Stimulated activated CD8-positive, alpha-beta memory T cell treated with anti-CD3 and anti-CD28 coated beads, Interleukin-12 subunit alpha, Interleukin-12 subunit beta, amount 100 ng/mL, for 4 hours (primary cell): Measurements from ENCODE around the gene DYNLT4.
"Not testable (repeated sequence)": the region's sequence is repeated elsewhere in the genome, so short reads cannot be mapped to it uniquely, and the experiment has no call there.

Experiments
- DNase-seq: peaks from one replicate; pipeline ENCODE4 v3.0.0-alpha.2; 2020; ENCODE audit warnings: low read depth

Gene DYNLT4

DNA sequence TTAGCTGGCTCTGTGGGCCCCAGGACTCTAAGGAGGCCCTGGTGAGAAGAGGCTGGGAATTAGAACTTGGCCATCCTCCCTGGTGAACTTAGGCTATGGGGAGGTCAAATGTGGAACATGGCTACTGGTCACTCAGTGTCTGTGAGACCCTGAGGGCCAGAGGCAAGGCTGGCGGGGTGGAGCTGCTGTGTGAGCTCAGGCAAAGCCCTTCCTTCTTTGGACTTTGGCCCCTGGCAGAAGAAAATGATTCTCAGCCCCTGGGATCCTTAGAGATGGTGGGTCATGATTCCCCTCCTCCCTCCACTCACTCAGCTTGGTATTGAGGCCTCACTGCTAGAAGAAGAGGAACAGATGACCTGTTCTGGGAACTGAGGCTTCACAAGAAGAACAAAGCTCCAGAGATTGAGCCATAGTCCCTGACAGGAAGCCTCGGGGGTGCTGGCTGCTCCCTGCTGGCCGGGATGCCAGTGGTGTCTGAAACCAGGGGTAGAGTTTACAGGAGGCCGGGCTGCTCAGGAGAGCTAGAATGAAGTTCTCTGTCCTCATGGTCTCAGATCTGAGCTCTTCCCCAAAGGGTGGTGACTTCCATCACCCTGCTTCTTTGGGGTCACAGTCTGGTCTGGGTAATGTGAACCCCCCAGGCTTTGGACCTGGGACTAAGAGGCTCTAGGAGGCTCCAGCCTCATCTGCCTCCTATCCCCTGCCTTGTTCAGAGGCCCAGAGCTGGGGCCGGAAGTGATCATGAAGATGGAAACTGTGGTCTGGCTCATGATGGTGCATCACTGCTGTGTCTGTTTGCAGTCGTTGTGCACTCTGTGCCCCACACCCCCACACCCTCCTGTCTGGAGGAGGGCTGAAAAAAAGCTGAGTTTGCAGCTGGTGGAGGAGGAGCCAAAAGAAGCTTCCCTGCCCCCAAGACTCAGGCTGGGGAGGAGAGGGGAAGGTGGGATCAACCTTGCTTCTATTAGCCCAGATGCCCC, 2.1 kb upstream of the DYNLT4 start:
- peak; percentile 73 for DNase-seq

DNA sequence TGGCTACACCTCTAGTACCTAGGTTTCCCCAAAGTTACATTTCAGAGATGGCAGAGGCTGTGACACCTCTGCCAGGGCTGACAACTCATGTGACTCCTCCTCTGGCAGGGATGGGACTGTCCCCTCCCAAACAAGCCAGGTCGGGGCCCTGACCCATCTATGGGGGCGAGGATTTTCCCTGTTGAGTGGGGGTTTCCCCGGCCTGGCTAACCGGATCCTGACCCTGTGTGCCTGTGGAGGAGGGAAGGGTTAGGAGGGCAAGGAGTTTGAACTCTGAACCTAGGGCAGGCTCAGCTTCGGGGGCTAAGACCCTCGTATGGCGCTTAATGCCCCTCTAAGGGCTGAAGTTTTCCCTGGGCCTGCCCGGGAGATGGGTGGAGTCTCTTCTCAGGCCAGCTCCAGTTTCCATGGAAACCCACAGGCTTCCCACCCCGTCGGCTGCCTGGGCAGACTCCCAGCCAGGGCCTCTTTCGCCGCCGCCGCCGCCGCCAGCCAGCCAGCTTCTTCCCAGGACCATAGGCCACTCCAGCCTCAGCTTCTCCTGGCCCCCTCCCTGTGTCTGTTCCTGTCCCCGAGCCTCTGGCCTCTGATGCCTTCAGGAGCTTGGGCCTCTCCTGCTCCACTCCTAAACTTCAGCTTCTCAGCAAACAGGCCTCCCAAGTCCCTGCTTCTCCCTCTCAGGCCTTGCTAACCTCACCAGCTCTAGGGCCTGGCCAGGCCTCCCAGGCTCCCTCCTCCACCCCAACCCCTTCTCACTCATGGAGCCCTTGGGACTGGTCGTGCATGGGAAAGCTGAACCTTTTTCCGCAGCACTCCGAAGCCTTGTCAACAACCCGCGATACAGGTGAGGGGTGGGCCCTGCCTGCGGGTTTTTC, 1.1 kb upstream of the DYNLT4 start, which contains the start of gene BTBD19:
Gene BTBD19, plus strand, starts transcription at position 461 of the 875 bp plus-strand sequence. Its CDS starts 298 bp downstream, at position 759.
- peak; percentile 61 for DNase-seq

DNA sequence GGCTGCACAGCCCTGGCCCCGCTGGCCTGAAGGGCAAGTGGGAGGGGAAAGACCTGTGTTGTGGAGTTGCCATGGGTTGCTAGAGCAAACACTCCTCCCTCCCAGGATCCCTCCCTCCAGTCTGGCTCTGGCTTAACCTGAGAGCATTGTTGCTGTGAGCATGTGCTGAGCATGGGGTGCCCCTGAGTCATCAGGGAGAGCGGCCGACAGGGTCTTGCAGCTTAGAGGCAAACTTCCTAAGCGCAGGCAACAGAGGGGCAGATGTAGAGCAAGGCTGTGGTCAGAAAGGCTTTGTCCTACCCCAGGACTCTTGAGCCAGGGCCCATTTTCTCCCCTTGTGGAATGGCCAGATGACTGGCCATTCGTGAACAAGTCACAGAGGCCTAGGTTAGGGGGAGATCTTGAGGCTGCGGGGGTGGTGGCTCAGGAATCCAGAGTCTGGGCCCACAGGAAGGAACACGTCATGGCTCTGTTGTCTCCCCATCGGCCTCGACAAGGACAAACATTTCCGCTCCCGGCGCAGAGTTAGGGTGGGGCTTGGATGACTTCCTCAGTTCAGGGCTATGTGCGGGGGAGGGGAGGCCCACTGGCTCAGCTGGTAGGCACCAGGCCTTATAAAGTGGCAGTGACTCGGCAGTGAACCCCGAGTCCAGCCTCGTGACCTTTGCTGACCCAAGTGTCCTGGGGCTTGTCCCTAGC, 362 bp upstream of the DYNLT4 start:
- DNase-seq = peak; percentile 76

DNA sequence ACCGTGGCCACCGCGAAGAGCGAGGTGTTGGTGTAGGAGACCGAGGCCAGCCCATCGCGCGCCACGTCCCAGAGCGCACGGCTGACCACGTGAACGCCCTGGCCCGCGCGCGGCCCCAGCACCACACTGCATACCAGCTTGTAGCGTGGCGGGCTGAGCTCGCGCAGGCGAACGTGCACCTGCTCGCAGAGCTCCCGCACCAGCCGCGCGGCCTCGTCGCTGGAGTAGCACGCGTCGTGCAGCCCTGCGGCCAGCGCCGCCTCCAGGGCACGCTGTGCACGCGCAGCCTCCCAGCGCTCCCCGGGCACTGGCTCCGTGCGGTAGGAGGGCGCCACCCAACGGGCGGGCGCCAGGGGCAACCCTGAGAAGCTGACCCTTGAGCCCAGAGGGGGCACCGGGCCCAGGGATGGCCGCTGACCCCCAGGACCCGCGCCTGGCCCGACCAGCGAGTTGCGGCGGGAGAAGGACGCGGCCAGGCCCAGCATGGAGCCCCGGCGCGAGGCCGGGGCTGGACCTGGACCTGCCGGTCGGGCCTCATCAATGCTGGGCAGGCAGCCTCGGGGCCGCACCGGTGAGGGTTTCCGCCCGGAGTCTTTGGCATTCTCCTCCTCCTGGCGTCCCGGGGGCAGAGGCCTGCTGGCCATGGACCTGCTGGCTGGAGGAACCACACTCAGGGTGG, 987 bp downstream of the DYNLT4 start:
- no peak for DNase-seq

DNA sequence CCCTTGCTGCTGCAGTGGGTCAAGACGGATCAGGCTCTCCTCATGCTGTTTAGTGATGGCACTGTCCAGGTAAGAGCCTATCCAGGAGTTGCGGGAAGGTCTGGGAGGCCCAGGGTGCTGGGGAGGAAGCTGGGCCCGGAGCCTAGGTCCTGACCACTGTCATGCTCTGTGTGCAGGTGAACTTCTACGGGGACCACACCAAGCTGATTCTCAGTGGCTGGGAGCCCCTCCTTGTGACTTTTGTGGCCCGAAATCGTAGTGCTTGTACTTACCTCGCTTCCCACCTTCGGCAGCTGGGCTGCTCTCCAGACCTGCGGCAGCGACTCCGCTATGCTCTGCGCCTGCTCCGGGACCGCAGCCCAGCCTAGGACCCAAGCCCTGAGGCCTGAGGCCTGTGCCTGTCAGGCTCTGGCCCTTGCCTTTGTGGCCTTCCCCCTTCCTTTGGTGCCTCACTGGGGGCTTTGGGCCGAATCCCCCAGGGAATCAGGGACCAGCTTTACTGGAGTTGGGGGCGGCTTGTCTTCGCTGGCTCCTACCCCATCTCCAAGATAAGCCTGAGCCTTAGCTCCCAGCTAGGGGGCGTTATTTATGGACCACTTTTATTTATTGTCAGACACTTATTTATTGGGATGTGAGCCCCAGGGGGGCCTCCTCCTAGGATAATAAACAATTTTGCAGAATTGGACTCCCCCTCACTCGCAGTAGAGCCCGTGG, 1.7 kb downstream of the DYNLT4 start:
- no peak for DNase-seq

DNA sequence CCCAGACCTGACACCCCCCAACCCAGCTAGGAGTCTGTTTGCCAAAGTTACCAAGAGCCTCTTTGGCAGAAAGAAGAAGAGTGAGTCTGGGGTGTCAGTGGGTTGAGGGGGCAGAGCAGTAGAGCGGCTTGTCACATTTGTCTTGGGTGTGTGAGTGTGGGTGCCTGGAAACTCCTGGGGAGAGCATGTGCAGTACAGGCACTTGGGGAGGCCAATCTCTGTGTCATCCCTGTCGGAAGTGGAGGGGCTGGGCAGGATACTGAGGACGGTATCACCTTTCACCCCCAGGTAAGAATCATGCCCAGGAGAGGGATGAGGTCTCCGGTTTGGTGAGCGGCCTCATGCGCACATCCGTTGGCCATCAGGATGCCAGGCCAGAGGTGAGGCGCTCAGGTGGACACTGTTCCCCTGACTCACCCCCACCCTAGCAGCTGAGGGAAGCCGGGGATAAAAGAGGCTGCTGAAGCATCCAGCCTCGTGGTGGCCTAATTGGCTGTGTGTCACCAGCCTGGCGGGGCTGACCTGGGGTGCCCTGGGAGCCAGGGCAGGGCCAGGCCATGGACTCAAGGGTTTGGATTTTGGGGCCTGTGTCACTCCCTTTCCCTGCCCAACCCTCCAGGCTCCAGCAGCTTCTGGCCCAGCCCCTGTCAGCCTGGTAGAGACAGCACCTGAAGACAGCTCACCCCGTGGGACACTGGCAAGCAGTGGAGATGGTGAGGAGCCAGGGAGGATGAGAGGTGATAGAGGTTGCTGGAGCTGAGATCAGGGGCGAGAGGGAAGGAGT, 3.6 kb downstream of the DYNLT4 start:
- DNase-seq = no peak

DNA sequence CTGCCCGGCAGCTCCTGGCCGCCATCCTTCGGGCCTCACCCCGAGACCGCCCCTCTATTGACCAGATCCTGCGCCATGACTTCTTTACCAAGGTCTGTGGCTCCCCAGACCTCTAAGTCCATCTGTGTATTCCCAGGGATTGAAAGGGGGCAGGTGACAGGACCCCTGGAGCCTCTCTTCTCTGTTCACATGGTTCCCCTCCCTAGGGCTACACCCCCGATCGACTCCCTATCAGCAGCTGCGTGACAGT, 4.2 kb downstream of the DYNLT4 start:
- DNase-seq = no peak

DNA sequence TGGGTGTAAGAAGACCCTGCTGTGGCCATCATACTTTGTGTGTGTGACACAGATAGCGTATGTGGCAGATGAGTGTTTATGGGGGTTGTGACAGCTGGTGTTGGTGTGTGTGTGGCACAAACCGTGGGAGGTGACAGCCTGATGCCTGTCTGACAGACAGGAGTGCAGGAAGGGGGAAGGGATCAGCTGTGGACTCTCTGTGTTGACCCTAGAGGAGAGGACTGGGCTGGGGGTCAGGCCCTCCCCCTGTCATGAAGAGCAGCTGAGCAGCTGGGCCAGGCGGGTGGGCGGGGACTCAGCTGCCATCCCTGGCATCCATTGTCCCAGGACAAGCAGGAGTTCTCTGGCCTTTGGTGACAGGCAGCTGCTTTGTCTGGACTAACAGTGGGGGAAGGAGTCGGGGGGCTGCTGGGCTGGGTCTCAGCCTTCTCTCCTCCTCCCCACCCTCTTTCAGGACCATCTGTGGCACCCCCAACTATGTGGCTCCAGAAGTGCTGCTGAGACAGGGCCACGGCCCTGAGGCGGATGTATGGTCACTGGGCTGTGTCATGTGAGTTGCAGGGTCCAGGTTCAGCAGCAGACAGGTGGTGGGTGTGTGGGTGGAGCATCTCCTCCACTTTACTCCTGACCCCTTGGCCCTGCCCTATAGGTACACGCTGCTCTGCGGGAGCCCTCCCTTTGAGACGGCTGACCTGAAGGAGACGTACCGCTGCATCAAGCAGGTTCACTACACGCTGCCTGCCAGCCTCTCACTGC, 4.7 kb downstream of the DYNLT4 start:
- no peak for DNase-seq

DNA sequence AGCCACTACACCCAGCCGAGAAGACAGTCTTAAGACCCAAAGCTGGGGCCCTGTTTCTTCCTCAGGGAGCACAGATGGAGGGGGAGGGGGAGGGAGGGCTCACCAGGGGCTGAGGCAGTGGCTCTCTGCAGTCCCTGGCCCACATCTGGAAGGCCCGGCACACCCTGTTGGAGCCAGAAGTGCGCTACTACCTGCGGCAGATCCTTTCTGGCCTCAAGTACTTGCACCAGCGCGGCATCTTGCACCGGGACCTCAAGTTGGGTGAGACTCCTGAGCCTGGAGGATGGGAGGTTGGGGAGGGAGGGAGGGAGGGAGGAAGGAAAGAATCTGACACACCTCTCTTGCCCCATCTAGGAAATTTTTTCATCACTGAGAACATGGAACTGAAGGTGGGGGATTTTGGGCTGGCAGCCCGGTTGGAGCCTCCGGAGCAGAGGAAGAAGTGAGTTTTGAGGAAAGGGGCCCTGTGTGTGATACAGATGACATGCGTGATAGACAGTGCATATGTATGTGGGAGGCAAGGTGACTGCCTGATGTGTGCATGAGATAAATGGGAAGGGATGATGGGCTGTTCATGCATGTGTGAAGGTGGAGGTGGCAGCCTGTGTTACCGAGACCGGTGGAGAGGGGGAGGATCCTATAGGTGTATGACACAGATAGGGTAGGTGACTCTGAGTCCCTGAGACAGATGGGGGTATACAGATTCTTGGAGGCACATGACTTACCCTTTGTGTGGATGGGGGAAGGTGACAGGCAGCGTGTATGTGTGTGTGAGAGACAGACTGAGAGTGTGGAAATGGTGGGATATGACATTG, 5.5 kb downstream of the DYNLT4 start:
- no peak for DNase-seq

DNA sequence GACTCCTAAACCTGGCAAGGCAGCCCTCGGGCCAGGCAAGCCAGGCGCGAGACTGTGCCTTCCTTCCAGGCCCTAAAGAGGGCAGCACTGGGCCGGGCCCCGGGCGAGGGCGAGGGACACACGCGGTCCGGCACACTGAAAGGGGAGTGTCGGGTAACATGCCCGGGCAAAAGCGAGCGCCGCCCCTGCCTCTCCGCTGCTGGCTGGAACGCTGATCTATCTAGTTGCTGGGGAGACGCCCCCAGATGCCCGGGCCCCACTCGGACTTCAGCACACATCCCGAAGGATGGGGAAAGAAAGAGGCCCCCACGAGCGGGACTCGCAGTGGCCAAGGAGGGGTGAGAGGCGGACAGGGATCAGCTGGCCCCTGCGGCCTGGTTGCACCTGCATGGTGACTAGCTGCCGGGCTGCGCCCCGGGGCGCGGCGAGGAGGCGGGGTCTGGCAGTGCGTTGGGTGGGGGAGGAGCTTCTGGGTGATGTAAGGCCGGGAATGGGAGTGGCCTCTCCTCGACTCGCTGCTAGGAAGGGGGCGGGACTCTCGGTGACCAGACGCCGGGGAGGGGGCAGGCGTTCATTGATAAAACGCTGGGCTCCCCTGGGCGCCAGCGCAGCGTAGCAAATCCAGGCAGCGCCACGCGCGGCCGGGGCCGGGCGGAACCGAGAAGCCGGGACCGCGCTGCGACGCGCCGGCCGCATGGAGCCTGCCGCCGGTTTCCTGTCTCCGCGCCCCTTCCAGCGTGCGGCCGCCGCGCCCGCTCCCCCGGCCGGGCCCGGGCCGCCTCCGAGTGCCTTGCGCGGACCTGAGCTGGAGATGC, 7.2 kb downstream of the DYNLT4 start, which contains the start of gene PLK3:
Gene PLK3, plus strand, starts transcription at position 608 of the 815 bp plus-strand sequence. Its CDS starts 87 bp downstream, at position 695.
- DNase-seq = peak; percentile 97

DNA sequence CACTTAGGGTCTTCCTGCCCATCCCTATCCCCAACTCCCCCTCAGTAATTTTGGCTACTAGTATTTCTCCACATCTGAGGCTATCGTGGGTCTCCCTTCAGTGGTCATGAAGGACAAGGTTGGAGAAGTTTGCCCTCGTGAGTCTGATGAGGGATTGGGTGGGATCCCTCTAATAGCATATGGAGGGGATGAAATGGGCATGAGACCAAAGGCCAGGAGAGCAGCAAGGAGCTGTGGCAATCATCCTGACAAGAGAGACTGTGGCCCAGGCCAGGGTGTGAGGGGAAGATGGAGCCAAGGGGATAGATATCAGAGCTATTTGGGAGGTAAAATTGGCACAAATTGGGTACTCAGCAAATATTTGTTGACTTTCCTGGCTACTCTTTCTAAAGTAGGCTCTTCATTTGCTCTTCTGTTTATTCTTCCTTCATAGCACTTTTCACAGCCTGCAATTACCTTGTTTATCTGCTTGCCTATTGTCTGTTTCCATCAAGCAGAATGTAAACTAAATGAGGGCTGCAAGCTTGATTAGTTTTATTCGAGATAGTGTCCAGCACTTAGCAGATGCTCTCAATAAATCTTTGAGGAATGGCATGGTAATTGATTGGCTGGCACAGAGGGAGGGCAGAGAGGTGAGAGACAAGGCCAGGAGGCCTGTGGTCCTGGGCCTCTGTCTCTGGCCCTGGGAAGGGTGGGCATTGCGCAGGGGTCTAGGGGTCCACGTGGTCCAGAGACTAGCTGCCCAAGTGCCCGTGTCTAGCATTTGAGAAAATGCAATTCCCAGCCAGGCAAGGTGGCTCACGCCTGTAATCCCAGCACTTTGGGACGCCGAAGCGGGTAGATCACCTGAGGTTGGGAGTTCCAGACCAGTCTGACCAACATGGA, 8.4 kb downstream of the DYNLT4 start:
- no peak for DNase-seq

DNA sequence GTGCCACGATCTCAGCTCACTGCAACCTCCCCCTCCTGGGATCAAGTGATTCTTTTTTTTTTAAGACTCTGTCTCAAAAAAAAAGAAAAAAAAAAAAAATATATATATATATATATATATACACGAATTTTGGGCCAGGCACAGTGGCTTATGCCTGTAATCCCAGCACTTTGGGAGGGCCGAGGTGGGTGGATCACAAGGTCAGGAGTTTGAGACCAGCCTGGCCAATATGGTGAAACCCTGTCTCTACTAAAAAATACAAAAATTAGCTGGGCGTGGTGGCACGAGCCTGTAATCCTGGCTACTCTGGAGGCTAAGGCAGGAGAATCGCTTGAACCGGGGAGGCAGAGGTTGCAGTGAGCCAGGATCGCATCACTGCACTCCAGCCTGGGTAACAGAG, 9.3 kb downstream of the DYNLT4 start:
- DNase-seq = not testable (repeated sequence)

DNA sequence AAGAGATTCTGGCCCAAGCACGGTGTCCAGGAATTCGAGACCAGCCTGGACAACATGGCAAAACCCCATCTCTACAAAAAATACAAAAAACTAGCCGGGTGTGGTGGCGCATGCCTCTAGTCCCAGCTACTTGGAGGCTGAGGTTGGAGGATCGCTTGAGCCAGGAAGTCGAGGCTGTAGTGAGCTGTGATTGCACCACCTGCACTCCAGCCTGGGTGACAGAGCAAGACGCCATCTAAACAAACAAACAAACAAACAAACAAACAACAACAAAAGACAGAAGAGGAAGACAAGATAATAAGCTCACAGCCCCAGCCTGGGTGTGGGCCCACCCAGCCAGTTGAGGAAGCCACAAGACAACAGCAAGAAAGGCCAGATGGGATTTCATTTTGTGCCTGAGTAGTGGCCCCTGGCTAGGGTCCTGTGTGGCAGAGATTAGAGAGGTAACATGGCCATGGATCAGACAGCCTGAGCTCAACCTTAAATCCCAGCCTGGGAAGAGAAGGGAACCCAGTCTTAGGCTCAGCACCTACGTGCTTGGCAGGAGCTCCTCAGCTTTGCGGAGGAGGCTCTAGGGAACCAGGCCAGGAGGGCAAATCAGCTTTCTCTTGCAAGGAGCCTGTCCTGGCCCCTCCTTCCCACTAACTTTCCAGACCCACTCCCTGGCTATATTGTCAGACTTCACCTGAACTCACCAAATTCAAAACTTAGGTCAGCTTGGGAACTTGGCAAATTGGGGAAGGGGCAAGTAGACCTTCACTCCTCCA, 14.2 kb downstream of the DYNLT4 start:
- no peak for DNase-seq

DNA sequence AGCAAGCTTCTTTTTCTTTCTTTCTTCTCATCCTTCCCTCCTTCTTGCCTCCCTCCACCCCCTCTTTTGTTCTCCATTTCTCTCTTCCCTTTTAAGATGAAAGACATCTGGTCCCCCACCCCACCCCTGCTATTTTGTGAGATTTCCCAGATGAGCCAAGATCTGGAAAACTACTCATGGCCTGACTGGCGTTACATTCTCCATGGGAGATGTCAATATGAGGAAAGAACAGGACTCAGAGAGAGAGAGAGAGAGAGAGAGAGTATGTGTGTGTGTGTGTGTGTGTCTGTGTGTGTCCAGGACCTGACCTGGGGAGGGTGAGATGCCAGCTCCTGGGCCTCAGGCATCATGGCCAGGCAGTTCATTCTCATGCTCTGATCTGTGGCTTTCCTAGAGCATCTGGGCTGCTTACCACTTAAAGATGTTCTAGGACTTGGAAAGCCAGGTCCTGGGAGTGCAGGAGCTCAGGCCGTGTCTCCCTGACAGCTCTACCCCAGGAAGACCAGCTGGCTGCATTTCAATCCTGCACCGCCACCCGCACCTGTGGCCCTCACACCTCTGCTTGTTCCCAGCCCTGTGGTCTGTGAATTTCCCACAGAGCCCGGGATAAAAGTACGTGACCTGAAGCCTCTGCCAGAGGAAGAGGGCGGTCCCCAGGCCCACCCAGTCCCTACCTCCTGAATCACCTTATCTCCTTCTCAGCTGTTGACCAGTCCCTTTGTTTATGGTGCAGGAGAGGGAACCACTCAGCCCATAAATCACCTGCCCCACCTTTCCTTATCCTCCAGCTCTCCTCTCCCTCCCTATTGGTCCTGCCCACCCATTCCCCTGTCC, 16.0 kb downstream of the DYNLT4 start:
- DNase-seq = no peak
